Measurements from ENCODE around the gene USP38.

DNA sequence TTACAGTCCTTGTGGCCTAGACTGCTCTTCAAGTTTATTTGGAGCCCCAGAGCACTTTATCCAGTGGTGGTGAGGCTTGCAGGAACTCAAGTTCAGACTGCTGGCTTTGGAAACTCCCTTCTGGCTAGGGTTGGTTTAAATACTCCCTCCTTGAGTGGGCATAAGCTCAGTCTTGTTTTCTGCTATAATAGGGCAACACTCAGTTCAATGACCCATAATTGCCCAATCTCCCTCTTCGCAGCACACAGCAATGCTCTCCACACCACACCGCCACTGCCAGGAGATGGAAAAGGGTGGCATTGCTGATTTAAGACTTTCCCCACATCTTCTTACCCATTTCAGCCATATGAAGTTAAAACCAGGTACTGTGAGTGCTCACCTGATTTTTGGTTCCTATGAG, 27.9 kb upstream of the USP38 start:
- TF ChIP-seq, protein P1, sequence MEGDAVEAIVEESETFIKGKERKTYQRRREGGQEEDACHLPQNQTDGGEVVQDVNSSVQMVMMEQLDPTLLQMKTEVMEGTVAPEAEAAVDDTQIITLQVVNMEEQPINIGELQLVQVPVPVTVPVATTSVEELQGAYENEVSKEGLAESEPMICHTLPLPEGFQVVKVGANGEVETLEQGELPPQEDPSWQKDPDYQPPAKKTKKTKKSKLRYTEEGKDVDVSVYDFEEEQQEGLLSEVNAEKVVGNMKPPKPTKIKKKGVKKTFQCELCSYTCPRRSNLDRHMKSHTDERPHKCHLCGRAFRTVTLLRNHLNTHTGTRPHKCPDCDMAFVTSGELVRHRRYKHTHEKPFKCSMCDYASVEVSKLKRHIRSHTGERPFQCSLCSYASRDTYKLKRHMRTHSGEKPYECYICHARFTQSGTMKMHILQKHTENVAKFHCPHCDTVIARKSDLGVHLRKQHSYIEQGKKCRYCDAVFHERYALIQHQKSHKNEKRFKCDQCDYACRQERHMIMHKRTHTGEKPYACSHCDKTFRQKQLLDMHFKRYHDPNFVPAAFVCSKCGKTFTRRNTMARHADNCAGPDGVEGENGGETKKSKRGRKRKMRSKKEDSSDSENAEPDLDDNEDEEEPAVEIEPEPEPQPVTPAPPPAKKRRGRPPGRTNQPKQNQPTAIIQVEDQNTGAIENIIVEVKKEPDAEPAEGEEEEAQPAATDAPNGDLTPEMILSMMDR (IDR thresholded peaks at IDR 0.05) = no peak
- no peak for TF ChIP-seq POLR2A (IDR thresholded peaks at IDR 0.05)
- no peak for TF ChIP-seq EP300 (IDR thresholded peaks at IDR 0.05)
